Lung (tissue), 12 donors: ENCODE results near the gene LTBR. TPM values are rescaled to one million over a fixed set of nuclear protein-coding genes. Genes with fewer than 3 reads are reported as not detected.
A peak's percentile ranks its signal among the peaks of the same experiment; 100 is the strongest.

ENCODE experiments used
- ATAC-seq: fragments of 200-7000 bp; cut with Tn5 transposase; one replicate; pipeline ENCODE4 v1.9.1; 2020; ENCODE audit warnings: moderate number of reproducible peaks; ENCODE audit not compliant: insufficient read depth, low FRiP score
- DNase-seq, 3 donors: peaks; one replicate each; pipeline ENCODE4 v3.0.0-alpha.2; 2013 to 2017
- H3K27ac ChIP-seq, 2 donors: one replicate each; pipeline ENCODE4 v1.5.1; 2013; ENCODE audit warnings: mild to moderate bottlenecking in 2 of 2, moderate library complexity in 2 of 2, control low read depth in 1 of 2, inconsistent platforms in 1 of 2, low read depth in 1 of 2, low read length in 1 of 2
- H3K27me3 ChIP-seq, 3 donors: one replicate each; pipeline ENCODE4 v1.5.1; 2013; ENCODE audit warnings: low read length in 2 of 3; ENCODE audit not compliant: control insufficient read depth in 3 of 3, insufficient read depth in 3 of 3
- H3K36me3 ChIP-seq, 4 donors: one replicate each; pipeline ENCODE4 v1.5.1; 2013; ENCODE audit warnings: low read length in 4 of 4, mild to moderate bottlenecking in 1 of 4, moderate library complexity in 1 of 4; ENCODE audit not compliant: control insufficient read depth in 4 of 4, insufficient read depth in 4 of 4
- H3K4me1 ChIP-seq, 5 donors: one replicate each; pipeline ENCODE4 v1.5.1; 2013; ENCODE audit warnings: low read length in 5 of 5, mild to moderate bottlenecking in 2 of 5, moderate library complexity in 1 of 5; ENCODE audit not compliant: control insufficient read depth in 5 of 5, insufficient read depth in 5 of 5
- H3K4me3 ChIP-seq: one replicate; pipeline ENCODE4 v1.5.1; 2013; ENCODE audit warnings: mild to moderate bottlenecking, control low read depth, moderate library complexity
- H3K9ac ChIP-seq, 2 donors: one replicate each; pipeline ENCODE4 v1.5.1; 2013; ENCODE audit warnings: low read length in 2 of 2, control low read depth in 1 of 2; ENCODE audit not compliant: insufficient read depth in 1 of 2
- H3K9me3 ChIP-seq, 4 donors: one replicate each; pipeline ENCODE4 v1.5.1; 2013; ENCODE audit warnings: low read length in 3 of 4, mild to moderate bottlenecking in 1 of 4, moderate library complexity in 1 of 4; ENCODE audit not compliant: control insufficient read depth in 4 of 4, insufficient read depth in 3 of 4
- WGBS, 2 donors: extraction: QIAGEN DNeasy Blood & Tissue Kit; methylation state at CpG; one replicate each; pipeline ENCODE4 v1.1.7; 2013; 5-methylcytosine and 5-hydroxymethylcytosine counted together
- polyA plus RNA-seq, 2 donors: library from polyadenylated mRNA; stranded (reverse); fragments of 200-250 nt; gene quantifications; one replicate each; pipeline ENCODE4 v1.2.1, GENCODE V29; 2013
- total RNA-seq, 2 donors: library from RNA; depleted of rRNA in 1 of 2; stranded (reverse); fragments of >200 nt in 1 of 2; gene quantifications; one replicate each; pipeline ENCODE4 v1.2.1, GENCODE V29; 2014 to 2021
- TF ChIP-seq, protein P1 (sequence below): IDR thresholded peaks from 2 replicates; pipeline ENCODE4 v1.5.1; 2012; ENCODE audit warnings: mild to moderate bottlenecking; ENCODE audit errors: control extremely low read depth, extremely low read depth
- donor health status: control.
- donor health status: control.
- donor health status: Bipolar disorder and iron deficiency.
- donor health status: healthy.
- donor health status: DM: yes; HTN: yes; CAD: no.

LTBR gene
- total and polyA plus RNA-seq, 4 donors: 52.6 to 134 (median 122) TPM

DNA sequence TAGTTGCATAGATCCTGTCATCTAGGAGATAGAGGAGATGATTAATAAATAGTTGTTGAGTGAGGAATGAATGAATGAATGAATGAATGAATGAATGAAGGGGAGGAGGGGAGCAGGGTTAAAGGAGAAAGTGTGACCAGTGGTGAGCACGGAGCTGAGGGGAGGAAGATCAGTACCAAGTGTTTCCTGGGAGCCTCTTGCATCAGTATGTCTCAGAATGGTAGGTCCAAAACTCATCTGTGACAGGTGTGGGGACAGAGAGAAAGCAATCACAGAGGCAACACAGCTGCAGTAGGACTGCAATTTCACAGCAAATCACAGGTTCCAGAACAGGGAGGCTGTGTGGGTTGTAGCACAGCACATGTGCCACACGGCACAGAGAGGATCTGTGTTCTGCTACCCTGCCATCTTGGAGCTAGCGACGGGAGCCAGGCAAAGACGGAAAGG, 27.6 kb upstream of the LTBR start:
- Histone ChIP-seq H3K9ac (no peak overlapping the region), H3K36me3 (peaks cover 0 to 4% (median 0%) of the 10 kb centered on the region in 4 donors), H3K4me1 (peaks cover 0 to 14% (median 5%) of the 10 kb centered on the region in 5 donors), H3K9me3 (no peaks in the 10 kb centered on the region), H3K4me3 (no peak overlapping the region), H3K27ac (no peak overlapping the region), H3K27me3 (no peaks in the 10 kb centered on the region)
- no peak for ATAC-seq
- TF ChIP-seq, protein P1, sequence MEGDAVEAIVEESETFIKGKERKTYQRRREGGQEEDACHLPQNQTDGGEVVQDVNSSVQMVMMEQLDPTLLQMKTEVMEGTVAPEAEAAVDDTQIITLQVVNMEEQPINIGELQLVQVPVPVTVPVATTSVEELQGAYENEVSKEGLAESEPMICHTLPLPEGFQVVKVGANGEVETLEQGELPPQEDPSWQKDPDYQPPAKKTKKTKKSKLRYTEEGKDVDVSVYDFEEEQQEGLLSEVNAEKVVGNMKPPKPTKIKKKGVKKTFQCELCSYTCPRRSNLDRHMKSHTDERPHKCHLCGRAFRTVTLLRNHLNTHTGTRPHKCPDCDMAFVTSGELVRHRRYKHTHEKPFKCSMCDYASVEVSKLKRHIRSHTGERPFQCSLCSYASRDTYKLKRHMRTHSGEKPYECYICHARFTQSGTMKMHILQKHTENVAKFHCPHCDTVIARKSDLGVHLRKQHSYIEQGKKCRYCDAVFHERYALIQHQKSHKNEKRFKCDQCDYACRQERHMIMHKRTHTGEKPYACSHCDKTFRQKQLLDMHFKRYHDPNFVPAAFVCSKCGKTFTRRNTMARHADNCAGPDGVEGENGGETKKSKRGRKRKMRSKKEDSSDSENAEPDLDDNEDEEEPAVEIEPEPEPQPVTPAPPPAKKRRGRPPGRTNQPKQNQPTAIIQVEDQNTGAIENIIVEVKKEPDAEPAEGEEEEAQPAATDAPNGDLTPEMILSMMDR: no peak
- DNase-seq: no peak
- 84 to 92% methylated on average over 5 of the region's 5 CpGs for WGBS, 2 donors

DNA sequence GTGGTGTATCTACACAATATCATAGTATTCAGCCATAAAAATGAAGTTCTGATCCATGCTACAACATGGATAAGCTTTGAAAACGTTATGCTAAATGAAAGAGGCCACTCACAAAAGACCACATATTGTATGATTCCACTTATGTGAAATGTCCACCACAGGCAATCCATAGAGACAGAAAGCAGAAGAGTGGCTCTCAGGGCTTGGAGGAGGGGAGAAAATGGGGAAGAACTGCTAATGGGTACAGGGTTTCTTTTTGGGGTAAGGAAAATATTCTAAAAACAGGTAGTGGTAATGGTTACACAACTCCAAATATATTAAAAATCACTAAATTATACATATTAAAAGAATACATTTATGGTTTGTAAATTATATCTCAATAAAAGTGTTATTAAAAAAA, 25.1 kb upstream of the LTBR start:
- 46 to 62% methylated on average over 1 of the region's 1 CpG for WGBS, 2 donors
- Histone ChIP-seq H3K27me3 (no peaks in the 10 kb centered on the region), H3K27ac (no peak overlapping the region), H3K9me3 (no peaks in the 10 kb centered on the region), H3K9ac (no peak overlapping the region), H3K36me3 (peaks cover 0 to 6% (median 0%) of the 10 kb centered on the region in 4 donors), H3K4me3 (no peak overlapping the region), H3K4me1 (peaks cover 0 to 14% (median 7%) of the 10 kb centered on the region in 5 donors)
- TF ChIP-seq, protein P1: no peak
- ATAC-seq (no peak), DNase-seq (no peak)

DNA sequence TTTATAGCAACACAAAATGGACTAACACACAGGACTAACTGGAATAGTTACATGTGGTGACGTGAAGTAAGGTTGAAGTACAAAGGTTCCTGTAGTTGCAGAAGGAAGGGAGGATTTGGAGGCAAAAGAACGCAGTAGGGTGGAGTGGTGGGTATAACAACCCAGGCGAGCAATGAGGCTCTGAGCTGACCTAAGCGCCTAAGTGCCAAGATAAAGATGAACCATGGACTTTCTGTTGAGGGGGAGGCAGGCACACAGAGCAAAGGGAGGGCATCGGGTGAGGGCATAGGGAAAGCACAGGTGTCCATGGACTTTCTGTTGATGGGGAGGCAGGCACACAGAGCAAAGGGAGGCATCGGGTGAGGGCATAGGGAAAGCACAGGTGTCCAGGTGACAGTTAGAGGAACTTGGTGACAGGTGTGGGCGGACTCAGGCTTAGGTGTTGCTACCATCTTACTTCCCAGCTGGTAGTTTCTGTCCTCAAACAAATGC, 23.8 kb upstream of the LTBR start:
- H3K9me3 ChIP-seq: no peaks in the 10 kb centered on the region
- DNase-seq (no peak), ATAC-seq (no peak)
- H3K27me3 ChIP-seq: no peaks in the 10 kb centered on the region
- TF ChIP-seq, protein P1: no peak
- no peak overlapping the region for H3K9ac ChIP-seq
- H3K4me3 ChIP-seq: no peak overlapping the region
- peak overlapping the region in 1 of 2 donors; percentile 64 for H3K27ac ChIP-seq
- peaks cover 0 to 6% (median 0%) of the 10 kb centered on the region in 4 donors for H3K36me3 ChIP-seq
- WGBS, 2 donors: 79 to 84% methylated on average over 7 of the region's 7 CpGs
- peaks cover 0 to 15% (median 7%) of the 10 kb centered on the region in 5 donors for H3K4me1 ChIP-seq
